Left renal pelvis (tissue), 4 donors: ENCODE measurements around the gene AKR1C2. TPM values are rescaled to one million over a fixed set of nuclear protein-coding genes. Genes with fewer than 3 reads are reported as not detected.

Source experiments
- DNase-seq, 4 donors: peaks; one replicate each; pipeline ENCODE4 v3.0.0-alpha.2; 2013; ENCODE audit warnings: low read depth in 4 of 4, low spot score in 3 of 4
- polyA plus RNA-seq, 4 donors: library from polyadenylated mRNA; unstranded; fragments of 120-200 nt; gene quantifications; one replicate each; pipeline ENCODE4 v1.2.1, GENCODE V29; 2013; ENCODE audit not compliant: insufficient read length in 4 of 4

The AKR1C2 gene
- polyA plus RNA-seq, 4 donors = 7.9 to 39.3 (median 11.6) TPM

DNA sequence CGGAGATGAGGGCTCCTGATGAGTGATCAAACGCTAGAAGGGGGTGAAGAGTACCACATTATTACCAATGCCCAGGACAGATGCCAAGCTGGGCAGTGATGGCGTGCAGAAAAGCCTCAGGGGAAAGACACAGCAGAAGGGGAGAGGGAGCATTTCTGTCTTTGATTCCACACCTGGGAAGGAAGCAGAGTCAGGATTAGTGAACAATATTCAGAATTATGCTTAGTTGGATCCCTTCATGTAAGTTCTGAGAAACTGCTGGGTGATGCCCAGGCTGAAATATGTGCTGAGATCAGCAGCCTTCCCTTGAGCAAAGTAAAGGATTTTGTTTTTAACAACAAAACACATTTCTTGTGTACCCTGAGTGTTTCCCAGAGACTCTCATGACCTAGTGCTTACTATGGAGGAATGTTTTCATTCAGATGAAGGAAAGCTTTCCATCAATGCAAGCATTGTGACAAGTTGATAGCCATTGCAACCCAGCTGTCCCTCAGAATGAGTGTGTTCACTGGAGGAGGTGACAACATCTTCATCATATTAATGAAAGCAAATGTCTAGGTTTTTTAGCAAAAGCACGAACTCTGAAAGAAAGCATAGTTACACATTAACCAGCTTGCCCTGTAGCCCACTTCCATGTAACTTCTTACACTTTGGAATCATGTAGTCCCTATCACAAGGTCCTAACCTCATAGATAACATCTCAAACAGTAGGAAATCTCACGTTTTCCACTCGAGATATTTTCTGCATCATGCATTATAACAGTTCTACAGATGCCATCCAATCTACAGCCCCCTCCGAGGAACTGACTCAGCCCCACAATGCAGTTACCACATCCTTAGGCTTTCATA lies 64.2 kb downstream of the AKR1C2 start:
- DNase-seq = no peak

Other genes starting within 250 kb of the AKR1C2 start
- 1 to 10 TPM; 5.4 to 9.5 (median 7.8) TPM for gene AKR1E2, start 177.7 kb downstream of the AKR1C2 start, polyA plus RNA-seq
- 10 to 100 TPM; 11.2 to 26.7 (median 15.3) TPM for gene AKR1C1, start 40.4 kb downstream of the AKR1C2 start, polyA plus RNA-seq
- 10 to 100 TPM in 3 of 4 donors, 1 to 10 TPM in 1; 8.6 to 61.7 (median 53.2) TPM for gene AKR1C3, start 90.6 kb upstream of the AKR1C2 start, polyA plus RNA-seq
- gene AKR1C8, start 181.3 kb upstream of the AKR1C2 start, polyA plus RNA-seq = under 1 TPM in 3 of 4 donors, not detected in 1; 0.11 to 0.58 (median 0.20) TPM
- not detected for gene AKR1C4, start 193.0 kb upstream of the AKR1C2 start, polyA plus RNA-seq